GM21825 (cell line): ENCODE data around the gene PCP2.

Experiments
- ATAC-seq: cut with Tn5 transposase; IDR thresholded peaks from one replicate; pipeline ENCODE4 v1.9.1; 2021; ENCODE audit warnings: mild to moderate bottlenecking, moderate library complexity; ENCODE audit not compliant: unreplicated experiment

PCP2 gene

GRCh38 chr19:7620442-7621412 lies 12.8 kb downstream of the PCP2 start:
- no peak for ATAC-seq

DNA sequence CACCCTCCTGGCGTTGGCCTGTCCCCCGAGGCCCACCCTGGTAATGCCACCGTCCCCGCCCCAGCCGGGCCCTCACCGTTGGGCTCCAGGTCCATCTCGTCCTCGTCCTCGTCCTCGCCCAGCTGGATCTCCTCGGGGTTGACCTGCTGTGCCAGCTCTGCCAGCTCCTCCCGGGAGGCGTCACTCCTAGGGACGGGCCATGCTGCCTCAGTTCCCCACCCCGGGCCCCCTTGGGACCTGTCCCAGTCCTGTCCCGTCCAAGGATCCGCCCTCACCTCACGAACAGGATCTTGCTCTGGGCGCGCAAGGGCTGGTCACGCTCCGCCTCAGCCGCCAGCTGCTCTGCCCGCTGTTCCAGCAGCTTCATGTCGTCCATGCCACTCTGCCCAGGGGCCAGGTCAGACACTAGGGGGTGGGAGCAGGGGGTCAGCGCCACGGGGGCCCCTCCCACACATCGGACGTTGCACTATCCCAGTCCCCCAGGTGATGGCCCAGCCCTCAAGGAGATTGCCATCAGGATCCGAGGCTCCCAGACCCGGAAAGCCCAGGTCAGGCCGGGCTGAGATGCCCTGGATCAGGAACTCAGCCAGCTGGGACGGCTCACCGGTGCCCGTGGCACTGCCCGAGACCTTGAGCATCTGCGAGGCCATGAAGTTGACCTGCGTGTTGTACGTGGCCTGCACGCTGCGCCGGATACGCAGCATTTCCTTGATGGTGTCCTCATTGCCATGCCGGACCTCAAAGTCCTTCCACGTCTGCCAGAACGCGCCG lies 13.7 kb downstream of the PCP2 start:
- no peak for ATAC-seq

DNA sequence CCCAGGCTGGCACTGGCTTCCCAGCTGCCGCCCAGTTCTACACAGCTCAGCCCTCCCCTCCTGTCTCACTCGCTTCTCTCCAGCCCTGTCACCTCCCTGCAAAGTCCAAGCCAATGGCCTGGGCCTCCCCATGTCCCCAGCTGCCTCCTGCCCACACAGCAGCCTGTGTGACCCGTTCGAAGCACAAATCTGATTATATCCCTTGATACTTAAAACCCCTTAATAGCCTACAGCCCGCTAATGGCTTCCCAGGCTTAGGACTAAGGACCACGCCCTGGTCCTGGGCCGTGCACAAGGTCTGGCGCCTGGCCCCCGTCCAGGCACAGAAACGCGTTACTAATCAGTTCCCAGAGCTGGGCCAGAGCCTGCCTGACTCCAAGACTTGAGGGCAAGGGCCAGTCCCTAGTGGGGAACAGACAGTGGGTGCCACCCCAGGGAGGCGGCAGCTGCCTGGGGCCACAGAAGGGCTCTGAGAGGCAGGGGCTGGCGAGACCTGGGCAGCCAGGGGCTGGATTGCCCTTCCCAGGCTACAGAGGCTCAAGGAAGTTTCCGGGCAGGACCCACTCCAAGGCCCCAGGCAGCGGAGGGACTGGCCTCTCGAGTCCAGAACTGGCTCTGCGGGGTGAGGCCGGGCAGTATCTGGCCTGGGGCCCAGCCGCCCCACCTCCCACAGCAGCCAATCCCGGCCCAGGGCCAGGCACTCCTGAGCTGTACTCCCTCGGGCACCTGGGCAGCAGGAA lies 14.6 kb downstream of the PCP2 start:
- no peak for ATAC-seq

- no peak for ATAC-seq
Observed at GRCh38 chr19:7618348-7618747, 15.2 kb downstream of the PCP2 start.

DNA sequence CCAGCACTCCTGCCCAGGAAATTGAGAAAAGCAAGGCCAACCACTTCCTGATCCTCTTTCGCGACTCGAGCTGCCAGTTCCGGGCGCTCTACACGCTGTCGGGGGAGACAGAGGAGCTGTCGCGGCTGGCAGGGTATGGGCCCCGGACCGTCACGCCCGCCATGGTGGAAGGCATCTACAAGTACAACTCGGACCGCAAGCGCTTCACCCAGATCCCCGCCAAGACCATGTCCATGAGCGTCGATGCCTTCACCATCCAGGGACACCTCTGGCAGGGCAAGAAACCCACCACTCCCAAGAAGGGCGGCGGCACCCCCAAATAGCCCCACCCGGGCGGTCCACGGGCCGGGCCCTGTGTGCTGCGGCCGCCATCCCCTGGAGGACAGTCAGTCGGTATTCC lies 15.8 kb downstream of the PCP2 start:
- no peak for ATAC-seq

GRCh38 chr19:7617172-7617571 lies 16.3 kb downstream of the PCP2 start:
- no peak for ATAC-seq

DNA sequence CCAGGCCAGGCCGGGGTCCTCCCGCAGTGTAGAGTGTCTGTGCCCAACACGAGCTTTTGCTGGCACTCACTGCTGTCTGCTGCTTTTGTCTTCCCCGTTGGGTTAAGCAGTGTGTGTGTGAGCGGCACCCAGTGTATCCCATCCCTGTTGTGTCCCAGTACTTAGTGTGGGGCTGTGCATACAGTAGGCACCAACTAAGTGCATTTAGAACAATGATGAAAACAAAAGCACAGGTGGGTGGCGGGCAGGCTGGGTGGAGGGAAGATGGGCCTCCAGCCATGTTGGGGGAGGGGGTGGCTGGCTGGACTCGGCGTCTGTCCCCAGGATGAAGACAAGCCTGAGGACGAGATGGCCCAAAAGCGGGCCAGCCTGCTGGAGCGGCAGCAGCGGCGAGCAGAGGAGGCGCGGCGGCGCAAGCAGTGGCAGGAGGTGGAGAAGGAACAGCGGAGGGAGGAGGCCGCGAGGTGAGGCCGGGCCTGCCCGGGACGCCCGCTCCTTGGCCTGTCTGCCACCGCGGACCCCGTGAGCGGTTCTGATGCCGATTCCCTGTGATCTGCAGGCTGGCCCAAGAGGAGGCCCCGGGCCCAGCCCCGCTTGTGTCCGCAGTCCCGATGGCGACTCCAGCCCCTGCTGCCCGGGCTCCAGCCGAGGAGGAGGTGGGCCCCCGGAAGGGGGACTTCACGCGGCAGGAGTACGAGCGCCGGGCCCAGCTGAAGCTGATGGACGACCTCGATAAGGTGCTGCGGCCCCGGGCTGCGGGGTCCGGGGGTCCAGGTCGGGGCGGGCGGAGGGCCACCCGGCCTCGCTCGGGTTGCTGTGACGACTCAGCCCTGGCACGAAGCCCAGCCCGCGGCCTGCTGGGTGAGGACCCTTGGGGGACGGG lies 18.4 kb downstream of the PCP2 start:
- ATAC-seq = no peak

GRCh38 chr19:7612282-7613274 lies 20.9 kb downstream of the PCP2 start:
- no peak for ATAC-seq

- no peak for ATAC-seq
Observed at GRCh38 chr19:7611541-7612279, 21.8 kb downstream of the PCP2 start.

GRCh38 chr19:7610491-7611240 lies 22.9 kb downstream of the PCP2 start:
- no peak for ATAC-seq

- no peak for ATAC-seq
Observed at GRCh38 chr19:7607874-7608560, 25.5 kb downstream of the PCP2 start.

GRCh38 chr19:7607212-7607873 lies 26.2 kb downstream of the PCP2 start:
- ATAC-seq = no peak

GRCh38 chr19:7606289-7606688 lies 27.2 kb downstream of the PCP2 start:
- no peak for ATAC-seq

DNA sequence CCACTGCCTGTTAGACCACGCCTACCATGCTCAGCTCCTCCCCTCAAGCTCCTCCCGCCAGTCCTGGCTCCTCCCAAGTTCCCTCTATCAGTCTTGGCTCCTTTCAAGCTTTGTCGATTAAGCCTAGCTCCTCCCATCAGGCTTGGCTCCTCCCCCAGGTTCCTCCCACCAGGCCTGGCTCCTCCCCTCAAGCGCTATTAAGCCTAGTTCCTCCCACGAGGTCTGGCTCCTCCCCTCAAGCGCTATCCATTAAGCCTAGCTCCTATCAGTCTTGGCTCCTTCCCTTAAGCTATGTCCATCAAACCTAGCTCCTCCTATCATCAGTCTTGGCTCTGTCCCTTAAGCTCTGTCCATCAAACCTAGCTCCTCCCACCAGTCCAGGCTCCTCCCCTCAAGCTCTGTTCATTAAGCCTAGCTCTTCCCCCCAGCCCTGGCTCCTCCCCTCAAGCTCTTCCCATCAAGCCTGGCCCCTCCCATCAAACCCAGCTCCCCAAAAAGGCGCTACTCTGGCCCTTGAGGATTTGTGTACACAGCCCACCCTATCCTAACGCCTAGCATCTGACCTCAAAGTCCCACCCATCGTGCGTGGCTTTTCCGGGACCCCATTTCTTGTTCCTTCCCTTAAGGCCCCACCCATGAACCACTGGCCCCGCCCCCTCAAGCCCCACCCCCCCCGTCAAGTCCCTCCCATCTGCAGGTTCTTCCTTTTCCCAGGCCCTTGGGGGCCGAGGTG lies 27.9 kb downstream of the PCP2 start:
- no peak for ATAC-seq

DNA sequence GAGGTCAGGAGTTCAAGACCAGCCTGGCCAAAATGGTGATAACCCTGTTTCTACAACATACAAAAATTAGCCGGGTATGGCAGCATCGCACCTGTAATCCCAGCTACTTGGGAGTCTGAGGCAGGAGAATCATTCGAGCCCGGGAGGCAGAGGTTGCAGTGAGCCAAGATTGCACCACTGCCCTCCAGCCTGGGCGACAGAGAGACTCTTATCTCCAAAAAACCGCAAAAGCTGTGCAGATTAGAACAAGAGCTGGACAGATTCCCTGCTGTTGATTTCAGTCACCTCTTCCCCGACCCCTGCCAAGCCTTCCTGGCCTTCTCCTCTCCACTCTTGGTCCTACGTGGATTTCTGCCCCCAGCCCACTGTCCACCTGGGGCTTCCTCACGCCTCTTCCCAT lies 29.6 kb downstream of the PCP2 start:
- ATAC-seq = no peak

- ATAC-seq = no peak
Observed at GRCh38 chr19:7602935-7603497, 30.5 kb downstream of the PCP2 start.
